Breast epithelium (tissue), 4 donors: Measurements from ENCODE around the gene CSMD2. TPM values are rescaled to one million over a fixed set of nuclear protein-coding genes. Genes with fewer than 3 reads are reported as not detected.

ENCODE experiments used
- DNase-seq, 2 donors: peaks; one replicate each; pipeline ENCODE4 v3.0.0-alpha.2; 2019; ENCODE audit warnings: low spot score in 2 of 2
- H3K27ac ChIP-seq, 2 donors: fragments of 200-600 bp; sonication (generic) in 1 of 2; one replicate each; pipeline ENCODE4 v1.5.1; 2016 to 2019; ENCODE audit warnings: mild to moderate bottlenecking in 1 of 2
- H3K27me3 ChIP-seq, 2 donors: fragments of 200-600 bp; sonication (generic) in 1 of 2; one replicate each; pipeline versions ENCODE4 v1.5.1 to v1.6.0; 2017 to 2019; ENCODE audit warnings: control low read depth in 1 of 2, mild to moderate bottlenecking in 1 of 2
- H3K36me3 ChIP-seq: fragments of 200-600 bp; one replicate; pipeline ENCODE4 v1.5.1; 2019
- H3K4me1 ChIP-seq, 2 donors: fragments of 200-600 bp; sonication (generic); one replicate each; pipeline ENCODE4 v1.5.1; 2016 to 2019; ENCODE audit warnings: control low read depth in 1 of 2
- H3K4me3 ChIP-seq, 3 donors: fragments of 200-600 bp; sonication (generic); 1 replicate in 2 of 3; 2 replicates in 1 of 3; pipeline ENCODE4 v1.5.1; 2016 to 2019; ENCODE audit warnings: mild to moderate bottlenecking in 3 of 3, moderate library complexity in 2 of 3
- H3K9me3 ChIP-seq, 2 donors: fragments of 200-600 bp; sonication (generic) in 1 of 2; one replicate each; pipeline ENCODE4 v1.5.1; 2016 to 2019; ENCODE audit warnings: control low read depth in 1 of 2
- CTCF ChIP-seq, 3 donors: fragments of 450-650 bp; IDR thresholded peaks; one replicate each; pipeline ENCODE4 v1.5.1; 2016 to 2017; ENCODE audit warnings: antibody characterized with exemption in 3 of 3, mild to moderate bottlenecking in 3 of 3, moderate library complexity in 3 of 3
- POLR2A ChIP-seq: fragments of 450-650 bp; IDR thresholded peaks from one replicate; pipeline ENCODE4 v1.6.1; 2016; ENCODE audit warnings: antibody characterized with exemption, mild to moderate bottlenecking, moderate library complexity
- POLR2AphosphoS5 ChIP-seq, 3 donors: sonication (generic); formaldehyde crosslinking; IDR thresholded peaks; one replicate each; pipeline ENCODE4 v1.6.1; 2017; ENCODE audit warnings: antibody characterized with exemption in 3 of 3
- intact Hi-C: fragments of 100-400 bp; cut with DNase I; formaldehyde crosslinking; loops from one replicate; pipeline ENCODE4 v1.15.1; 2023; ENCODE audit warnings: low total_unique reads
- total RNA-seq, 3 donors: library from RNA; depleted of rRNA; stranded (reverse); fragments of >200 nt; gene quantifications; one replicate each; pipeline ENCODE4 v1.1.0, GENCODE V29; 2016

The CSMD2 gene
- total RNA-seq, 3 donors from 2014 or later = 0.33 to 2.6 (median 0.44) TPM

- intact Hi-C loops = no loop called here
- no peaks in the 10 kb centered on the region for H3K9me3 ChIP-seq
- no peaks in the 10 kb centered on the region for H3K27me3 ChIP-seq
- H3K27ac ChIP-seq = no peak overlapping the region
- no peak overlapping the region for H3K4me3 ChIP-seq
- no peaks in the 10 kb centered on the region for H3K4me1 ChIP-seq
- H3K36me3 ChIP-seq = no peaks in the 10 kb centered on the region
- TF ChIP-seq POLR2A (no peak), CTCF (IDR thresholded peaks at IDR 0.05) (no peak), POLR2AphosphoS5 (IDR thresholded peaks at IDR 0.05) (no peak)
- no peak for DNase-seq
Observed at GRCh38 chr1:33828654-33829053, 336.4 kb downstream of the CSMD2 start.

GRCh38 chr1:33828059-33828458 is 337.0 kb downstream of the CSMD2 start:
- DNase-seq = no peak
- Histone ChIP-seq H3K27ac (no peak overlapping the region), H3K4me1 (no peaks in the 10 kb centered on the region), H3K36me3 (no peaks in the 10 kb centered on the region), H3K9me3 (no peaks in the 10 kb centered on the region), H3K4me3 (no peak overlapping the region), H3K27me3 (no peaks in the 10 kb centered on the region)
- no peak for TF ChIP-seq POLR2AphosphoS5 (IDR thresholded peaks at IDR 0.05)
- intact Hi-C loops = no loop called here

GRCh38 chr1:33826711-33827110 is 338.3 kb downstream of the CSMD2 start:
- H3K4me1 ChIP-seq = no peaks in the 10 kb centered on the region
- no peak overlapping the region for H3K27ac ChIP-seq
- H3K36me3 ChIP-seq = no peaks in the 10 kb centered on the region
- TF ChIP-seq CTCF (IDR thresholded peaks at IDR 0.05) (no peak), POLR2AphosphoS5 (IDR thresholded peaks at IDR 0.05) (no peak), POLR2A (no peak)
- no peak overlapping the region for H3K4me3 ChIP-seq
- intact Hi-C loops = no loop called here
- no peaks in the 10 kb centered on the region for H3K27me3 ChIP-seq
- H3K9me3 ChIP-seq = no peaks in the 10 kb centered on the region
- no peak for DNase-seq

GRCh38 chr1:33826311-33826710 is 338.7 kb downstream of the CSMD2 start:
- Histone ChIP-seq H3K27me3 (no peaks in the 10 kb centered on the region), H3K36me3 (no peaks in the 10 kb centered on the region), H3K27ac (no peak overlapping the region), H3K9me3 (no peaks in the 10 kb centered on the region), H3K4me1 (no peaks in the 10 kb centered on the region), H3K4me3 (no peak overlapping the region)
- intact Hi-C loops = no loop called here
- no peak for TF ChIP-seq CTCF (IDR thresholded peaks at IDR 0.05)
- no peak for TF ChIP-seq POLR2AphosphoS5 (IDR thresholded peaks at IDR 0.05)
- no peak for TF ChIP-seq POLR2A
- DNase-seq = no peak

GRCh38 chr1:33825506-33825905 is 339.5 kb downstream of the CSMD2 start:
- DNase-seq = no peak
- Histone ChIP-seq H3K9me3 (no peaks in the 10 kb centered on the region), H3K27me3 (no peaks in the 10 kb centered on the region), H3K36me3 (no peaks in the 10 kb centered on the region), H3K4me3 (no peak overlapping the region), H3K4me1 (no peaks in the 10 kb centered on the region), H3K27ac (no peak overlapping the region)
- intact Hi-C loops = no loop called here
- TF ChIP-seq CTCF (IDR thresholded peaks at IDR 0.05) (no peak), POLR2AphosphoS5 (IDR thresholded peaks at IDR 0.05) (no peak), POLR2A (no peak)

- Histone ChIP-seq H3K4me3 (no peak overlapping the region), H3K9me3 (no peaks in the 10 kb centered on the region), H3K27me3 (no peaks in the 10 kb centered on the region), H3K36me3 (no peaks in the 10 kb centered on the region), H3K4me1 (no peaks in the 10 kb centered on the region), H3K27ac (no peak overlapping the region)
- no peak for TF ChIP-seq POLR2A
- no peak for TF ChIP-seq POLR2AphosphoS5 (IDR thresholded peaks at IDR 0.05)
- TF ChIP-seq CTCF (IDR thresholded peaks at IDR 0.05) = no peak
- intact Hi-C loops = no loop called here
- DNase-seq = no peak
Observed at GRCh38 chr1:33824971-33825370, 340.1 kb downstream of the CSMD2 start.
